ENCODE results near the gene EFL1. TPM values are rescaled to one million over a fixed set of nuclear protein-coding genes. Genes with fewer than 3 reads are reported as not detected.

The EFL1 gene
- total and polyA plus RNA-seq, 2 of the 8 experiments (the other 6 are each of a cell fraction or from before 2014, with no cell fraction given), result 10.8 to 31.5 TPM

GRCh38 chr15:82168757-82169156, 93.8 kb downstream of the EFL1 start:
- Histone ChIP-seq H2BK20ac (ENCODE audit: low read length) (no peak overlapping the region), H2BK120ac (replicated peaks; ENCODE audit: low read depth, low read length) (no peak overlapping the region), H3K18ac (ENCODE audit: extremely low read depth, low read length) (no peak overlapping the region), H3K14ac (ENCODE audit: insufficient read length) (no peak overlapping the region), H2BK12ac (ENCODE audit: low read depth, low read length) (no peak overlapping the region), H3K4me2 (ENCODE audit: insufficient read depth in 1 of 2, low read depth in 2 of 2, low read length in 2 of 2) (no peak overlapping the region), H3K79me1 (ENCODE audit: low read depth, low read length) (no peaks in the 10 kb centered on the region), H3K9me3 (ENCODE audit: insufficient read depth in 2 of 2, low read depth in 1 of 2, low read length in 1 of 2) (no peaks in the 10 kb centered on the region), H3K79me2 (ENCODE audit: control insufficient read depth in 1 of 2, insufficient read depth in 2 of 2, low read length in 2 of 2) (0 out of 4 replicates have a peak, but pooled peaks cover 0 to 2% of the 10 kb centered on the region in 2 experiments), H2BK5ac (ENCODE audit: low read depth, low read length) (no peak overlapping the region), H3K56ac (replicated peaks; ENCODE audit: insufficient read length, low read depth, low read length) (no peak overlapping the region), H3K23ac (ENCODE audit: insufficient read length) (no peak overlapping the region), H3K27me3 (replicated peaks in 1 of 4; ENCODE audit: control insufficient read depth in 3 of 4, extremely low read depth in 1 of 4, insufficient read depth in 3 of 4, low read length in 3 of 4) (no peaks in the 10 kb centered on the region), H3K27ac (ENCODE audit: low read depth, low read length) (no peak overlapping the region), H2AFZ (ENCODE audit: low read length) (no peak overlapping the region), H2BK15ac (ENCODE audit: low read length) (no peak overlapping the region), H4K91ac (replicated peaks; ENCODE audit: insufficient read length, low read length) (no peak overlapping the region), H3K4me1 (replicated peaks in 1 of 4; ENCODE audit: control insufficient read depth in 3 of 4, insufficient read depth in 4 of 4, low read length in 3 of 4) (no peaks in the 10 kb centered on the region), H2AK5ac (ENCODE audit: low read depth, low read length) (no peak overlapping the region), H4K8ac (ENCODE audit: extremely low read depth, insufficient read depth, low read length) (no peak overlapping the region), H3K4ac (replicated peaks; ENCODE audit: insufficient read length, low read depth, low read length) (no peak overlapping the region), H3K4me3 (ENCODE audit: extremely low read depth in 1 of 4, insufficient read depth in 2 of 4, low read depth in 3 of 4, low read length in 4 of 4) (no peak overlapping the region), H3K9ac (replicated peaks in 1 of 4; ENCODE audit: extremely low read depth in 1 of 4, low read depth in 3 of 4, low read length in 3 of 4) (no peak overlapping the region), H3K23me2 (ENCODE audit: low read depth, low read length) (no peaks in the 10 kb centered on the region), H4K20me1 (replicated peaks in 1 of 2; ENCODE audit: control insufficient read depth in 1 of 2, insufficient read depth in 2 of 2, low read length in 2 of 2) (no peaks in the 10 kb centered on the region), H3K36me3 (ENCODE audit: control insufficient read depth in 2 of 4, insufficient read depth in 4 of 4, low read length in 3 of 4) (no peaks in the 10 kb centered on the region), H4K5ac (ENCODE audit: insufficient read length, low read depth, low read length) (no peak overlapping the region)
- CTCF ChIA-PET (ENCODE audit: partially characterized antibody), result interaction anchor here (0.6 kb wide), 1 partner anchor 88 kb away, joined by 4 read pairs; no protein-coding TSS in a partner anchor
- no peak for DNase-seq (ENCODE audit: low read depth in 1 of 2, low spot score in 2 of 2)
- 100% methylated on average over 2 of the region's 2 CpGs; no CpG with 5 or more reads in 1 of the 2 experiments for WGBS, 2 experiments (ENCODE audit: extremely low coverage in 1 of 2, insufficient coverage in 1 of 2, insufficient read length in 1 of 2, insufficient replicate concordance in 2 of 2, low coverage in 1 of 2, low lambda C conversion rate in 2 of 2, missing lambda C conversion rate in 1 of 2)
- POLR2A ChIA-PET (ENCODE audit: partially characterized antibody), result no interaction called here
- FAIRE-seq, result no peak
- TF ChIP-seq CTBP2 (IDR thresholded peaks at IDR 0.05; ENCODE audit: borderline replicate concordance, insufficient read depth, insufficient read length, low read length) (no peak), POLR2A (IDR thresholded peaks at IDR 0.05; ENCODE audit: control extremely low read depth in 1 of 2, low read depth in 2 of 2, low read length in 2 of 2) (no peak), SIN3A (conservative IDR thresholded peaks at IDR 0.05 in 1 of 2, IDR thresholded peaks at IDR 0.05 in 1 of 2; ENCODE audit: low read depth in 1 of 2, low read length in 2 of 2) (no peak), SAP30 (IDR thresholded peaks at IDR 0.05; ENCODE audit: insufficient read depth, insufficient replicate concordance, low read length) (no peak), NRF1 (IDR thresholded peaks at IDR 0.05; ENCODE audit: low read depth, low read length) (no peak), BRCA1 (IDR thresholded peaks at IDR 0.05; ENCODE audit: low read depth, low read length) (no peak), SP4 (IDR thresholded peaks at IDR 0.05; ENCODE audit: low read length) (no peak), YY1 (IDR thresholded peaks at IDR 0.05; ENCODE audit: low read depth, low read length) (no peak), EZH2 (IDR thresholded peaks at IDR 0.05; ENCODE audit: low read depth, low read length, severe bottlenecking) (no peak), POU5F1 (IDR thresholded peaks at IDR 0.05; ENCODE audit: low read depth, low read length) (no peak), EP300 (IDR thresholded peaks at IDR 0.05; ENCODE audit: borderline replicate concordance in 1 of 2, low read depth in 2 of 2, low read length in 2 of 2) (no peak), MAFK (IDR thresholded peaks at IDR 0.05; ENCODE audit: low read depth, low read length) (no peak), CHD2 (IDR thresholded peaks at IDR 0.05; ENCODE audit: low read length) (no peak), SIRT6 (IDR thresholded peaks at IDR 0.05; ENCODE audit: low read length) (no peak), NANOG (IDR thresholded peaks at IDR 0.05; ENCODE audit: insufficient read depth, low read depth, low read length, poor library complexity, severe bottlenecking) (no peak)
